SK-N-SH (cell line): ENCODE measurements around the gene WDFY1. TPM values are rescaled to one million over a fixed set of nuclear protein-coding genes. Genes with fewer than 3 reads are reported as not detected.

ENCODE experiments used
- CTCF ChIA-PET: fragments of 300-600, 350-600 bp; formaldehyde crosslinking; extraction: SDS; loops from one replicate; lab custom pipeline; 2021; lab: Yijun Ruan, JAX
- POLR2A ChIA-PET: fragments of 350-600 bp; sonication (Branson Sonifier 250); formaldehyde crosslinking; extraction: SDS; loops from one replicate; lab custom pipeline; 2020; ENCODE audit warnings: antibody characterized with exemption, inconsistent platforms; lab: Yijun Ruan, JAX
- DNase-seq: peaks from one replicate; pipeline ENCODE4 v3.0.0; 2012
- H2AFZ ChIP-seq: fragments of 200-600 bp; sonication (generic); 2 replicates; pipeline ENCODE4 v1.8.1; 2016; ENCODE audit warnings: antibody characterized with exemption, mild to moderate bottlenecking, low read depth
- H3F3A ChIP-seq: fragments of 200-600 bp; sonication (generic); replicated peaks from 2 replicates; pipeline ENCODE3; 2016; ENCODE audit warnings: antibody characterized with exemption, mild to moderate bottlenecking; ENCODE audit not compliant: insufficient read depth
- H3K27ac ChIP-seq, 2 experiments: fragments of 200-500 bp in 1 of 2; fragments of 200-600 bp in 1 of 2; sonication (Bioruptor generic) in 1 of 2; sonication (generic), shearing (Covaris generic) in 1 of 2; 2 replicates each; pipeline versions ENCODE4 v1.5.1 to v1.6.1; 2014 to 2016; ENCODE audit warnings: low read depth in 2 of 2, inconsistent platforms in 1 of 2, low read length in 1 of 2, mild to moderate bottlenecking in 1 of 2, mixed read lengths in 1 of 2
- H3K27me3 ChIP-seq: fragments of 200-600 bp; sonication (generic), shearing (Covaris generic); 2 replicates; pipeline ENCODE4 v1.6.1; 2016; ENCODE audit warnings: mixed run types; ENCODE audit not compliant: insufficient read depth
- H3K36me3 ChIP-seq, 2 experiments: fragments of 200-500 bp in 1 of 2; fragments of 200-600 bp in 1 of 2; sonication (Bioruptor generic) in 1 of 2; sonication (generic) in 1 of 2; replicated peaks in 1 of 2; 2 replicates each; pipeline versions ENCODE3 to v1.5.1; 2014 to 2016; ENCODE audit warnings: low read length in 1 of 2, mild to moderate bottlenecking in 1 of 2; ENCODE audit not compliant: insufficient read depth in 2 of 2, control insufficient read depth in 1 of 2
- H3K4me1 ChIP-seq, 2 experiments: fragments of 200-500 bp in 1 of 2; fragments of 200-600 bp in 1 of 2; sonication (Bioruptor generic) in 1 of 2; sonication (generic), shearing (Covaris generic) in 1 of 2; 2 replicates each; pipeline versions ENCODE4 v1.5.1 to v1.6.1; 2014 to 2016; ENCODE audit warnings: low read depth in 1 of 2, low read length in 1 of 2, mixed run types in 1 of 2; ENCODE audit not compliant: insufficient read depth in 2 of 2, control insufficient read depth in 1 of 2
- H3K4me2 ChIP-seq: fragments of 200-600 bp; sonication (generic), shearing (Covaris generic); 2 replicates; pipeline ENCODE4 v1.6.1; 2017; ENCODE audit warnings: mixed run types
- H3K4me3 ChIP-seq, 2 experiments: fragments of 200-500 bp in 1 of 2; fragments of 200-600 bp in 1 of 2; sonication (Bioruptor generic) in 1 of 2; sonication (generic), shearing (Covaris generic) in 1 of 2; 2 replicates each; pipeline versions ENCODE4 v1.5.1 to v1.8.1; 2014 to 2016; ENCODE audit warnings: low read depth in 2 of 2, inconsistent platforms in 1 of 2, low read length in 1 of 2, mild to moderate bottlenecking in 1 of 2, mixed read lengths in 1 of 2, moderate library complexity in 1 of 2
- H3K79me2 ChIP-seq: fragments of 200-600 bp; sonication (generic); 2 replicates; pipeline ENCODE4 v1.8.1; 2017; ENCODE audit warnings: mild to moderate bottlenecking; ENCODE audit not compliant: insufficient read depth
- H3K9ac ChIP-seq: fragments of 200-600 bp; sonication (generic); 2 replicates; pipeline ENCODE4 v1.6.1; 2017; ENCODE audit warnings: mixed run types
- H3K9me2 ChIP-seq: fragments of 200-600 bp; sonication (generic); 2 replicates; pipeline ENCODE4 v1.6.1; 2017; ENCODE audit warnings: mixed run types
- H3K9me3 ChIP-seq: fragments of 200-600 bp; sonication (generic); 2 replicates; pipeline ENCODE4 v1.6.1; 2017; ENCODE audit warnings: mixed run types, mild to moderate bottlenecking, moderate library complexity
- H4K20me1 ChIP-seq: fragments of 200-600 bp; sonication (generic); 2 replicates; pipeline ENCODE4 v1.6.1; 2017; ENCODE audit warnings: mild to moderate bottlenecking, mixed run types; ENCODE audit not compliant: insufficient read depth
- ELF1 ChIP-seq: IDR thresholded peaks from 2 replicates; pipeline ENCODE4 v1.4.0; 2012
- EZH2phosphoT487 ChIP-seq: fragments of 200-600 bp; sonication (generic); IDR thresholded peaks from 2 replicates; pipeline ENCODE4 v1.6.1; 2017; ENCODE audit warnings: low read depth, mixed run types, mild to moderate bottlenecking, antibody characterized with exemption, moderate library complexity, borderline replicate concordance
- FOSL2 ChIP-seq: IDR thresholded peaks from 2 replicates; pipeline ENCODE4 v1.4.0; 2012; ENCODE audit warnings: low read depth, mild to moderate bottlenecking, moderate library complexity, borderline replicate concordance
- FOXJ3 ChIP-seq: sonication (generic); formaldehyde crosslinking; IDR thresholded peaks from 2 replicates; pipeline ENCODE4 v1.5.1; 2020; ENCODE audit warnings: mild to moderate bottlenecking, missing genetic modification reagents
- FOXM1 ChIP-seq: IDR thresholded peaks from 2 replicates; pipeline ENCODE4 v1.4.0; 2012; ENCODE audit warnings: low read depth, mild to moderate bottlenecking
- GATA2 ChIP-seq: sonication (generic); formaldehyde crosslinking; IDR thresholded peaks from 2 replicates; pipeline ENCODE4 v1.5.0; 2020; ENCODE audit warnings: mild to moderate bottlenecking, missing genetic modification reagents
- JUND ChIP-seq: IDR thresholded peaks from 2 replicates; pipeline ENCODE4 v1.4.0; 2012
- MEF2A ChIP-seq: IDR thresholded peaks from 2 replicates; pipeline ENCODE4 v1.4.0; 2012; ENCODE audit warnings: low read depth, borderline replicate concordance
- NFIC ChIP-seq: IDR thresholded peaks from 2 replicates; pipeline ENCODE4 v1.4.0; 2012; ENCODE audit warnings: borderline replicate concordance
- NRF1 ChIP-seq: IDR thresholded peaks from 2 replicates; pipeline ENCODE4 v1.6.1; 2012; ENCODE audit warnings: low read depth, mild to moderate bottlenecking, low read length
- PBX3 ChIP-seq: IDR thresholded peaks from 2 replicates; pipeline ENCODE4; 2012
- POLR2AphosphoS5 ChIP-seq: IDR thresholded peaks from 2 replicates; pipeline ENCODE4 v1.6.1; 2012; ENCODE audit warnings: low read depth, low read length
- RAD21 ChIP-seq: IDR thresholded peaks from 2 replicates; pipeline ENCODE4 v1.6.1; 2012; ENCODE audit warnings: mild to moderate bottlenecking, low read length
- RCOR1 ChIP-seq: fragments of 150-350 bp; IDR thresholded peaks from 2 replicates; pipeline ENCODE4 v1.6.1; 2017; ENCODE audit warnings: antibody characterized with exemption, low read length
- RFX5 ChIP-seq: IDR thresholded peaks from 2 replicates; pipeline ENCODE4 v1.6.1; 2012; ENCODE audit warnings: mild to moderate bottlenecking, improper control_type of control experiment, low read length
- SIN3A ChIP-seq: IDR thresholded peaks from 2 replicates; pipeline ENCODE4 v1.6.1; 2012; ENCODE audit warnings: low read depth, mild to moderate bottlenecking, low read length, moderate library complexity, borderline replicate concordance
- SMC3 ChIP-seq: IDR thresholded peaks from 2 replicates; pipeline ENCODE4 v1.6.1; 2012; ENCODE audit warnings: low read depth, low read length, improper control_type of control experiment
- TCF12 ChIP-seq: IDR thresholded peaks from 2 replicates; pipeline ENCODE4 v1.4.0; 2012
- YY1 ChIP-seq: IDR thresholded peaks from 2 replicates; pipeline ENCODE4 v1.4.0; 2012; ENCODE audit warnings: low read depth, mild to moderate bottlenecking
- whole genome bisulfite sequencing: methylation state at CpG from one replicate; pipeline ENCODE4 v1.1.6; 2017; ENCODE audit warnings: low lambda C conversion rate; 5-methylcytosine and 5-hydroxymethylcytosine counted together
- polyA plus RNA-seq, 3 experiments: library from polyadenylated mRNA; depleted of rRNA; stranded (reverse); fragments of >200 nt; gene quantifications; 2 replicates each; pipeline ENCODE4 v1.2.3, GENCODE V29; 2012
- TF ChIP-seq, protein P1 (sequence below): fragments of 200-600 bp; sonication (generic); IDR thresholded peaks from 2 replicates; pipeline ENCODE4 v1.6.1; 2017; ENCODE audit warnings: antibody characterized with exemption, mild to moderate bottlenecking, moderate library complexity
- TF ChIP-seq, protein P2 (sequence below): fragments of 150-350 bp; IDR thresholded peaks from 2 replicates; pipeline ENCODE4 v1.6.1; 2016; ENCODE audit warnings: mild to moderate bottlenecking, low read depth, low read length
- TF ChIP-seq, protein P3 (sequence below): IDR thresholded peaks from 2 replicates; pipeline ENCODE4 v1.4.0; 2012; ENCODE audit warnings: low read depth, borderline replicate concordance

The WDFY1 gene
- polyA plus RNA-seq, 1 of the 3 experiments (the other 2 are of a cell fraction) = 21.7 TPM

- WGBS = 98% methylated on average over 3 of the region's 3 CpGs
- no peak for DNase-seq
- CTCF ChIA-PET = no interaction called here
These were observed 55.9 kb downstream of the WDFY1 start for GRCh38 chr2:223889229-223889628.

DNA sequence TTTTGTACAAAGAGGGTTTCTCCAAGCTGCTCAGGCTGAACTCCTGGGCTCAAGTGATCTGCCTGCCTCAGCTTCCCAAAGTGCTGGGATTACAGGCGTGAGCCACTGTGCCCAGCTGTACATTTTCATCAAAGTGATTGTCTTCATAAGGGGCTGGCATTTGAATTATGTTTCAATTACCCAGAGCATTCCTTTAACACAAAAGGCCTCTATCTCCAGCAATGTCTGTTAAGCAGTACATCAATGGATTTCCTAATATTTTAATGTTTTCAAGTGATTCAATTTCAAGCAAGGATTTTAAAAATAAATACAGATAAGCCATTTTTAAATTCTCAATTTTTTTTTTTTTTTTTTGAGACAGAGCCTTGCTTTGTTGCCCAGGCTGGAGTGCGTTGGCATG is 56.9 kb downstream of the WDFY1 start:
- Histone ChIP-seq H3K27ac (no peak overlapping the region), H3K4me3 (no peak overlapping the region)
- TF ChIP-seq FOXM1 (no peak), NRF1 (no peak), SIN3A (no peak), NFIC (no peak), ELF1 (no peak), POLR2AphosphoS5 (no peak), FOXJ3 (CRISPR knock-in tag) (no peak), TCF12 (no peak), EZH2phosphoT487 (no peak), YY1 (no peak), SMC3 (no peak), GATA2 (no peak), FOSL2 (no peak)
- TF ChIP-seq, protein P1, sequence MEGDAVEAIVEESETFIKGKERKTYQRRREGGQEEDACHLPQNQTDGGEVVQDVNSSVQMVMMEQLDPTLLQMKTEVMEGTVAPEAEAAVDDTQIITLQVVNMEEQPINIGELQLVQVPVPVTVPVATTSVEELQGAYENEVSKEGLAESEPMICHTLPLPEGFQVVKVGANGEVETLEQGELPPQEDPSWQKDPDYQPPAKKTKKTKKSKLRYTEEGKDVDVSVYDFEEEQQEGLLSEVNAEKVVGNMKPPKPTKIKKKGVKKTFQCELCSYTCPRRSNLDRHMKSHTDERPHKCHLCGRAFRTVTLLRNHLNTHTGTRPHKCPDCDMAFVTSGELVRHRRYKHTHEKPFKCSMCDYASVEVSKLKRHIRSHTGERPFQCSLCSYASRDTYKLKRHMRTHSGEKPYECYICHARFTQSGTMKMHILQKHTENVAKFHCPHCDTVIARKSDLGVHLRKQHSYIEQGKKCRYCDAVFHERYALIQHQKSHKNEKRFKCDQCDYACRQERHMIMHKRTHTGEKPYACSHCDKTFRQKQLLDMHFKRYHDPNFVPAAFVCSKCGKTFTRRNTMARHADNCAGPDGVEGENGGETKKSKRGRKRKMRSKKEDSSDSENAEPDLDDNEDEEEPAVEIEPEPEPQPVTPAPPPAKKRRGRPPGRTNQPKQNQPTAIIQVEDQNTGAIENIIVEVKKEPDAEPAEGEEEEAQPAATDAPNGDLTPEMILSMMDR = no peak

More at GRCh38 chr2:223889229-223889628, 55.9 kb downstream of the WDFY1 start:
- Histone ChIP-seq H3K4me2 (no peak overlapping the region), H3F3A (peaks cover 12% of the 10 kb centered on the region), H3K36me3 (peaks cover 21 to 54% of the 10 kb centered on the region in 2 experiments), H3K9ac (no peak overlapping the region), H2AFZ (no peak overlapping the region), H4K20me1 (no peaks in the 10 kb centered on the region), H3K9me2 (no peaks in the 10 kb centered on the region), H3K27ac (no peak overlapping the region), H3K27me3 (no peaks in the 10 kb centered on the region), H3K79me2 (no peaks in the 10 kb centered on the region), H3K4me3 (no peak overlapping the region), H3K4me1 (no peaks in the 10 kb centered on the region; a peak in 1 of 4 replicates), H3K9me3 (no peaks in the 10 kb centered on the region)
- POLR2A ChIA-PET = no interaction called here
- TF ChIP-seq MEF2A (no peak), RFX5 (no peak), PBX3 (no peak), FOSL2 (no peak), POLR2AphosphoS5 (no peak), ELF1 (no peak), RCOR1 (no peak), RAD21 (no peak), JUND (no peak)
- TF ChIP-seq, protein P2, sequence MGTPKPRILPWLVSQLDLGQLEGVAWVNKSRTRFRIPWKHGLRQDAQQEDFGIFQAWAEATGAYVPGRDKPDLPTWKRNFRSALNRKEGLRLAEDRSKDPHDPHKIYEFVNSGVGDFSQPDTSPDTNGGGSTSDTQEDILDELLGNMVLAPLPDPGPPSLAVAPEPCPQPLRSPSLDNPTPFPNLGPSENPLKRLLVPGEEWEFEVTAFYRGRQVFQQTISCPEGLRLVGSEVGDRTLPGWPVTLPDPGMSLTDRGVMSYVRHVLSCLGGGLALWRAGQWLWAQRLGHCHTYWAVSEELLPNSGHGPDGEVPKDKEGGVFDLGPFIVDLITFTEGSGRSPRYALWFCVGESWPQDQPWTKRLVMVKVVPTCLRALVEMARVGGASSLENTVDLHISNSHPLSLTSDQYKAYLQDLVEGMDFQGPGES = no peak
- TF ChIP-seq, protein P3, sequence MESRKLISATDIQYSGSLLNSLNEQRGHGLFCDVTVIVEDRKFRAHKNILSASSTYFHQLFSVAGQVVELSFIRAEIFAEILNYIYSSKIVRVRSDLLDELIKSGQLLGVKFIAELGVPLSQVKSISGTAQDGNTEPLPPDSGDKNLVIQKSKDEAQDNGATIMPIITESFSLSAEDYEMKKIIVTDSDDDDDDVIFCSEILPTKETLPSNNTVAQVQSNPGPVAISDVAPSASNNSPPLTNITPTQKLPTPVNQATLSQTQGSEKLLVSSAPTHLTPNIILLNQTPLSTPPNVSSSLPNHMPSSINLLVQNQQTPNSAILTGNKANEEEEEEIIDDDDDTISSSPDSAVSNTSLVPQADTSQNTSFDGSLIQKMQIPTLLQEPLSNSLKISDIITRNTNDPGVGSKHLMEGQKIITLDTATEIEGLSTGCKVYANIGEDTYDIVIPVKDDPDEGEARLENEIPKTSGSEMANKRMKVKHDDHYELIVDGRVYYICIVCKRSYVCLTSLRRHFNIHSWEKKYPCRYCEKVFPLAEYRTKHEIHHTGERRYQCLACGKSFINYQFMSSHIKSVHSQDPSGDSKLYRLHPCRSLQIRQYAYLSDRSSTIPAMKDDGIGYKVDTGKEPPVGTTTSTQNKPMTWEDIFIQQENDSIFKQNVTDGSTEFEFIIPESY = no peak

More for the DNA sequence above, 56.9 kb downstream of the WDFY1 start:
- Histone ChIP-seq H4K20me1 (no peaks in the 10 kb centered on the region), H3K27me3 (no peaks in the 10 kb centered on the region), H3K79me2 (no peaks in the 10 kb centered on the region), H3K4me2 (no peak overlapping the region), H3K9ac (no peak overlapping the region), H3K4me1 (no peaks in the 10 kb centered on the region; a peak in 1 of 4 replicates), H3K9me2 (no peaks in the 10 kb centered on the region), H3K9me3 (no peaks in the 10 kb centered on the region), H2AFZ (no peak overlapping the region), H3F3A (peaks cover 12% of the 10 kb centered on the region), H3K36me3 (peaks cover 14 to 53% of the 10 kb centered on the region in 2 experiments)
- ChIA-PET CTCF (no interaction called here), POLR2A (no interaction called here)
- DNase-seq = no peak
- WGBS = 100% methylated on average over 1 of the region's 2 CpGs
